ENCODE data around the gene FGF7. TPM values are rescaled to one million over a fixed set of nuclear protein-coding genes. Genes with fewer than 3 reads are reported as not detected.

Gene FGF7, protein sequence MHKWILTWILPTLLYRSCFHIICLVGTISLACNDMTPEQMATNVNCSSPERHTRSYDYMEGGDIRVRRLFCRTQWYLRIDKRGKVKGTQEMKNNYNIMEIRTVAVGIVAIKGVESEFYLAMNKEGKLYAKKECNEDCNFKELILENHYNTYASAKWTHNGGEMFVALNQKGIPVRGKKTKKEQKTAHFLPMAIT
- total RNA-seq, result 0.10 and 0.12 TPM in 2 replicates
- 0.56 TPM for total RNA-seq (2013)
- not detected in 2 replicates for polyA plus RNA-seq
- polyA minus RNA-seq, result not detected in 2 replicates

DNA sequence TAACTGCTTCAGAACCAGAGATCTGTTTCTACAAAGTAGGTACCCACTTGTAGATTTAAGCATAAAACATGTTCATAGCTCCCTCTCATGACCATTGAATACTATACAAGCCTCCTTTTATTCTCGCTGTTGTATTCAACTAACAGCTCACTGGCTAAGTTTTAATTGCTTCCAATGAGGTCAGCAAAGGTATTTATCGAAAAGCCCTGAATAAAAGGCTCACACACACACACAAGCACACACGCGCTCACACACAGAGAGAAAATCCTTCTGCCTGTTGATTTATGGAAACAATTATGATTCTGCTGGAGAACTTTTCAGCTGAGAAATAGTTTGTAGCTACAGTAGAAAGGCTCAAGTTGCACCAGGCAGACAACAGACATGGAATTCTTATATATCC is at the start of gene FGF7:
Gene FGF7 (plus strand): TSS at position 222 of the 400 bp plus-strand sequence. CDS start 1,056 bp downstream, outside the sequence.
- Histone ChIP-seq H3K36me3 (replicated peaks in 1 of 2; ENCODE audit: control extremely low read depth in 1 of 2, control insufficient read depth in 1 of 2, extremely low read depth in 1 of 2, insufficient read depth in 2 of 2, low read length in 1 of 2) (no peaks in the 10 kb centered on the region), H4K20me1 (ENCODE audit: control insufficient read depth, insufficient read depth, low read length, poor library complexity, severe bottlenecking) (no peaks in the 10 kb centered on the region), H2AFZ (ENCODE audit: insufficient read depth, low read depth, low read length, poor library complexity, severe bottlenecking) (no peak within 1 kb of the TSS), H3K4me3 (ENCODE audit: control extremely low read depth in 1 of 5, extremely low read depth in 1 of 5, insufficient read depth in 1 of 5, low read depth in 2 of 5, low read length in 4 of 5) (peak within 1 kb of the TSS in 1 of 5 experiments; percentile 8), H3K4me2 (replicated peaks; ENCODE audit: low read depth, low read length, poor library complexity, severe bottlenecking) (peak within 1 kb of the TSS; percentile 39), H3K4me1 (ENCODE audit: control insufficient read depth in 2 of 2, insufficient read depth in 2 of 2, low read length in 2 of 2) (no peaks in the 10 kb centered on the region), H3K27ac (ENCODE audit: low read length in 2 of 2) (no peak within 1 kb of the TSS), H3K9me3 (ENCODE audit: control extremely low read depth in 1 of 3, control insufficient read depth in 2 of 3, insufficient read depth in 1 of 3, low read length in 2 of 3) (no peaks in the 10 kb centered on the region), H3K27me3 (replicated peaks in 1 of 4; ENCODE audit: control extremely low read depth in 1 of 4, control insufficient read depth in 3 of 4, insufficient read depth in 4 of 4, low read length in 3 of 4) (no peaks in the 10 kb centered on the region), H3K79me2 (ENCODE audit: control insufficient read depth, insufficient read depth, low read length) (no peaks in the 10 kb centered on the region), H3K9ac (ENCODE audit: low read length) (no peak within 1 kb of the TSS)
- TF ChIP-seq, protein P1, sequence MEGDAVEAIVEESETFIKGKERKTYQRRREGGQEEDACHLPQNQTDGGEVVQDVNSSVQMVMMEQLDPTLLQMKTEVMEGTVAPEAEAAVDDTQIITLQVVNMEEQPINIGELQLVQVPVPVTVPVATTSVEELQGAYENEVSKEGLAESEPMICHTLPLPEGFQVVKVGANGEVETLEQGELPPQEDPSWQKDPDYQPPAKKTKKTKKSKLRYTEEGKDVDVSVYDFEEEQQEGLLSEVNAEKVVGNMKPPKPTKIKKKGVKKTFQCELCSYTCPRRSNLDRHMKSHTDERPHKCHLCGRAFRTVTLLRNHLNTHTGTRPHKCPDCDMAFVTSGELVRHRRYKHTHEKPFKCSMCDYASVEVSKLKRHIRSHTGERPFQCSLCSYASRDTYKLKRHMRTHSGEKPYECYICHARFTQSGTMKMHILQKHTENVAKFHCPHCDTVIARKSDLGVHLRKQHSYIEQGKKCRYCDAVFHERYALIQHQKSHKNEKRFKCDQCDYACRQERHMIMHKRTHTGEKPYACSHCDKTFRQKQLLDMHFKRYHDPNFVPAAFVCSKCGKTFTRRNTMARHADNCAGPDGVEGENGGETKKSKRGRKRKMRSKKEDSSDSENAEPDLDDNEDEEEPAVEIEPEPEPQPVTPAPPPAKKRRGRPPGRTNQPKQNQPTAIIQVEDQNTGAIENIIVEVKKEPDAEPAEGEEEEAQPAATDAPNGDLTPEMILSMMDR (IDR thresholded peaks at IDR 0.05), result no peak
- TF ChIP-seq EZH2 (IDR thresholded peaks at IDR 0.05; ENCODE audit: borderline replicate concordance, insufficient read depth, low read depth, low read length, poor library complexity, severe bottlenecking), result no peak
- ChIA-PET CTCF (interaction anchor here (0.9 to 5.7 kb wide), 9 partner anchors 9 to 1065 kb away, joined by 3 to 101 read pairs (median 5); no protein-coding TSS in a partner anchor), POLR2A (no interaction called here)
- intact Hi-C loops (cut with micrococcal nuclease), result loop anchor here (5.0 kb wide), 1 partner anchor 1061 kb away; no protein-coding TSS in a partner anchor
- no peak within 1 kb of the TSS for H3K4me3 Mint-ChIP-seq
- no peaks in the 10 kb centered on the region for H3K9me3 Mint-ChIP-seq (ENCODE audit: insufficient read depth)
- 83% methylated on average over 1 of the region's 4 CpGs for WGBS (ENCODE audit: insufficient coverage)
- no peak for DNase-seq
- H3K27me3 Mint-ChIP-seq, result peaks cover 3% of the 10 kb centered on the region
- peaks cover 3% of the 10 kb centered on the region for H3K4me1 Mint-ChIP-seq
- H3K27ac Mint-ChIP-seq, result no peak within 1 kb of the TSS
- ATAC-seq (ENCODE audit: low read depth), result no peak

DNA sequence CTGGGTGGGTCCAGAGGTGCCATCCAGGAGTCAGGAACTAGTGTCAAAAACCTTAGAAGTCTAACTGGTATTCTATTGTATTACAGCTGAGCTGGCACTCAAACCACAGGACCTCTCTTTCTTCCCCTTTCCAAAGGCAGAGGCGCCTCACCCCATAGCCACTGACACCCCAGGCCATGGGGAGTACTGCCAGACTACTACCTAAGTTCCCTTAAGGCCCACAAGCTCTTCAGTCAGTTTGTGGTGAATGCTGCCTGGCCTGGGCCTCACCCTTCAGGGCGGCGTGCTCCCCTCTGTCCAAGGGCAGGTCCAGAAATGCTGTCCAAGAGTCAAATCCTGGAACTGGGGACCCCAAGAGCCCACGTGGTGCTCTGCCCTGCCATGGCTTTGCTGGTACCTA is 43.0 kb upstream of the FGF7 start:
- no peaks in the 10 kb centered on the region for H3K4me1 ChIP-seq (ENCODE audit: control insufficient read depth in 2 of 2, insufficient read depth in 2 of 2, low read length in 2 of 2)
- ATAC-seq (ENCODE audit: low read depth) (no peak), DNase-seq (no peak)
- no peak overlapping the region for H3K9ac ChIP-seq (ENCODE audit: low read length)
- no peak overlapping the region for H3K4me3 Mint-ChIP-seq
- H3K27ac ChIP-seq (ENCODE audit: low read length in 2 of 2), result no peak overlapping the region
- no peaks in the 10 kb centered on the region for H3K36me3 ChIP-seq (replicated peaks in 1 of 2; ENCODE audit: control extremely low read depth in 1 of 2, control insufficient read depth in 1 of 2, extremely low read depth in 1 of 2, insufficient read depth in 2 of 2, low read length in 1 of 2)
- no peak overlapping the region for H2AFZ ChIP-seq (ENCODE audit: insufficient read depth, low read depth, low read length, poor library complexity, severe bottlenecking)
- ChIA-PET CTCF (no interaction called here), POLR2A (no interaction called here)
- no peak overlapping the region for H3K4me2 ChIP-seq (replicated peaks; ENCODE audit: low read depth, low read length, poor library complexity, severe bottlenecking)
- no peaks in the 10 kb centered on the region for H3K9me3 ChIP-seq (ENCODE audit: control extremely low read depth in 1 of 3, control insufficient read depth in 2 of 3, insufficient read depth in 1 of 3, low read length in 2 of 3)
- H3K79me2 ChIP-seq (ENCODE audit: control insufficient read depth, insufficient read depth, low read length), result no peaks in the 10 kb centered on the region
- 82% methylated on average over 4 of the region's 4 CpGs for WGBS (ENCODE audit: insufficient coverage)
- no peaks in the 10 kb centered on the region for H4K20me1 ChIP-seq (ENCODE audit: control insufficient read depth, insufficient read depth, low read length, poor library complexity, severe bottlenecking)
- no peak overlapping the region for H3K4me3 ChIP-seq (ENCODE audit: control extremely low read depth in 1 of 5, extremely low read depth in 1 of 5, insufficient read depth in 1 of 5, low read depth in 2 of 5, low read length in 4 of 5)
- TF ChIP-seq EZH2 (IDR thresholded peaks at IDR 0.05; ENCODE audit: borderline replicate concordance, insufficient read depth, low read depth, low read length, poor library complexity, severe bottlenecking), result no peak
- TF ChIP-seq, protein P1 (IDR thresholded peaks at IDR 0.05), result no peak
- no peaks in the 10 kb centered on the region for H3K4me1 Mint-ChIP-seq
- intact Hi-C loops (cut with micrococcal nuclease), result loop anchor here (10.0 kb wide), 1 partner anchor 55 kb away; no protein-coding TSS in a partner anchor
- no peaks in the 10 kb centered on the region for H3K27me3 ChIP-seq (replicated peaks in 1 of 4; ENCODE audit: control extremely low read depth in 1 of 4, control insufficient read depth in 3 of 4, insufficient read depth in 4 of 4, low read length in 3 of 4)
- H3K9me3 Mint-ChIP-seq (ENCODE audit: insufficient read depth), result no peaks in the 10 kb centered on the region
- peaks cover 7% of the 10 kb centered on the region for H3K27me3 Mint-ChIP-seq
- H3K27ac Mint-ChIP-seq, result no peak overlapping the region
